HCT116 (cell line): ENCODE data around the gene FGF14. TPM values are rescaled to one million over a fixed set of nuclear protein-coding genes. Genes with fewer than 3 reads are reported as not detected.

Source experiments
- ATAC-seq: fragments of 200-7000 bp; cut with Tn5 transposase; 2 replicates; pipeline ENCODE4 v1.9.1; 2020; ENCODE audit warnings: mild to moderate bottlenecking, moderate library complexity
- BruUV-seq: library from RNA; stranded (reverse); fragments of 400-500 nt; replicated peaks from 2 replicates; lab custom pipeline; 2021; lab: Mats Ljungman, UMichigan
- CTCF ChIA-PET: fragments of 300-600 bp; sonication (Branson Sonifier 250); formaldehyde crosslinking; loops from one replicate; lab custom pipeline; 2021; ENCODE audit warnings: antibody characterized with exemption; lab: Charles Lee
- POLR2A ChIA-PET: fragments of 300-600, 350-600 bp; sonication (Branson Sonifier 250); formaldehyde crosslinking; loops from one replicate; lab custom pipeline; 2021; ENCODE audit warnings: antibody characterized with exemption; lab: Charles Lee
- RAD21 ChIA-PET, 2 experiments: fragments of 300-600 bp; sonication (Branson Sonifier 250); formaldehyde crosslinking; loops; one replicate each; lab custom pipeline; 2023; ENCODE audit warnings: low total read pairs in 2 of 2; ENCODE audit not compliant: uncharacterized antibody in 2 of 2, unreplicated experiment in 2 of 2, low non-redundant PET in 1 of 2; lab: Charles Lee
- DNase-seq: peaks from one replicate; pipeline ENCODE4 v3.0.0-alpha.2; 2010; ENCODE audit warnings: low read depth, low spot score
- H2AFZ ChIP-seq: fragments of 200-600 bp; shearing (Covaris generic), sonication (generic); 2 replicates; pipeline ENCODE4 v1.6.1; 2017; ENCODE audit warnings: low read depth, mixed run types, mixed read lengths, antibody characterized with exemption, low read length; ENCODE audit not compliant: poor library complexity, severe bottlenecking
- H3K27ac ChIP-seq: 2 replicates; pipeline ENCODE4 v1.5.1; 2012; ENCODE audit warnings: low read depth, low read length
- H3K27me3 ChIP-seq: fragments of 200-600 bp; sonication (generic); 2 replicates; pipeline ENCODE4 v1.6.1; 2016; ENCODE audit warnings: mixed run types, low read length, mixed read lengths; ENCODE audit not compliant: insufficient read depth
- H3K36me3 ChIP-seq, 2 experiments: fragments of 200-500 bp in 1 of 2; fragments of 200-600 bp in 1 of 2; sonication (Bioruptor generic) in 1 of 2; sonication (generic) in 1 of 2; 2 replicates each; pipeline versions ENCODE4 v1.5.1 to v1.6.1; 2014 to 2016; ENCODE audit warnings: low read length in 2 of 2, inconsistent platforms in 1 of 2, mixed read lengths in 1 of 2, mixed run types in 1 of 2; ENCODE audit not compliant: insufficient read depth in 2 of 2, control insufficient read depth in 1 of 2
- H3K4me1 ChIP-seq, 2 experiments: fragments of 200-600 bp in 1 of 2; sonication (generic) in 1 of 2; 2 replicates each; pipeline versions ENCODE4 v1.5.1 to v1.6.1; 2012 to 2017; ENCODE audit warnings: low read length in 2 of 2, inconsistent platforms in 1 of 2, mild to moderate bottlenecking in 1 of 2, mixed read lengths in 1 of 2, mixed run types in 1 of 2, moderate library complexity in 1 of 2; ENCODE audit not compliant: insufficient read depth in 2 of 2, control insufficient read depth in 1 of 2
- H3K4me2 ChIP-seq: fragments of 200-600 bp; sonication (generic); 2 replicates; pipeline ENCODE4 v1.6.1; 2017; ENCODE audit warnings: mixed run types, low read length, mixed read lengths
- H3K4me3 ChIP-seq, 2 experiments: fragments of 200-600 bp in 1 of 2; sonication (generic) in 1 of 2; replicated peaks in 1 of 2; 2 replicates each; pipeline ENCODE4 v1.5.1; 2011 to 2016; ENCODE audit warnings: low read length in 2 of 2, control low read depth in 1 of 2, low read depth in 1 of 2, mild to moderate bottlenecking in 1 of 2, mixed read lengths in 1 of 2, mixed run types in 1 of 2
- H3K79me2 ChIP-seq: fragments of 200-600 bp; sonication (generic); 2 replicates; pipeline ENCODE4 v1.6.1; 2017; ENCODE audit warnings: mild to moderate bottlenecking, mixed run types, low read length, moderate library complexity, mixed read lengths; ENCODE audit not compliant: insufficient read depth
- H3K9ac ChIP-seq: fragments of 200-600 bp; sonication (generic); 2 replicates; pipeline ENCODE4 v1.6.1; 2016; ENCODE audit warnings: low read length, mixed read lengths
- H3K9me2 ChIP-seq: fragments of 200-600 bp; sonication (generic), shearing (Covaris generic); 2 replicates; pipeline ENCODE4 v1.6.1; 2017; ENCODE audit warnings: mixed run types, mild to moderate bottlenecking, moderate library complexity; ENCODE audit not compliant: insufficient read depth
- H3K9me3 ChIP-seq, 2 experiments: fragments of 200-500 bp in 1 of 2; fragments of 200-600 bp in 1 of 2; sonication (Bioruptor generic) in 1 of 2; sonication (generic) in 1 of 2; 2 replicates each; pipeline ENCODE4 v1.6.1; 2014 to 2017; ENCODE audit warnings: low read length in 2 of 2, mixed read lengths in 2 of 2, inconsistent platforms in 1 of 2, low read depth in 1 of 2, mild to moderate bottlenecking in 1 of 2, mixed run types in 1 of 2, moderate library complexity in 1 of 2; ENCODE audit not compliant: control insufficient read depth in 1 of 2, insufficient read depth in 1 of 2
- H4K20me1 ChIP-seq: fragments of 200-600 bp; sonication (generic), shearing (Covaris generic); 2 replicates; pipeline ENCODE4 v1.6.1; 2017; ENCODE audit warnings: mixed run types, mild to moderate bottlenecking, moderate library complexity; ENCODE audit not compliant: insufficient read depth
- ATF3 ChIP-seq: IDR thresholded peaks from 2 replicates; pipeline ENCODE4 v1.6.1; 2012
- CBX3 ChIP-seq: IDR thresholded peaks from 2 replicates; pipeline ENCODE4 v1.6.1; 2012; ENCODE audit warnings: low read depth
- JUND ChIP-seq: IDR thresholded peaks from 2 replicates; pipeline ENCODE4 v1.6.1; 2012
- REST ChIP-seq: IDR thresholded peaks from 2 replicates; pipeline ENCODE4 v1.6.1; 2012; ENCODE audit warnings: low read depth
- intact Hi-C: fragments of 100-400 bp; cut with micrococcal nuclease; formaldehyde crosslinking; loops from 2 replicates; pipeline ENCODE4 v1.10.0; 2022
- total RNA-seq: library from RNA; stranded (reverse); gene quantifications from one replicate; pipeline ENCODE4 v1.2.1, GENCODE V29; 2021; ENCODE audit not compliant: unreplicated experiment

FGF14 gene
- total RNA-seq, 1 experiment from 2014 or later, result not detected

GRCh38 chr13:102422690-102423089, 20.8 kb upstream of the FGF14 start (continued):
- TF ChIP-seq JUND (no peak), ATF3 (no peak)

GRCh38 chr13:102405499-102406100, 3.8 kb upstream of the FGF14 start:
- Histone ChIP-seq H3K4me3 (no peak overlapping the region), H3K36me3 (no peaks in the 10 kb centered on the region), H3K27ac (no peak overlapping the region), H3K27me3 (no peaks in the 10 kb centered on the region; the same call in 1 of the 2 replicates), H3K9me2 (no peaks in the 10 kb centered on the region), H3K9ac (no peak overlapping the region), H3K4me1 (no peaks in the 10 kb centered on the region), H3K79me2 (no peaks in the 10 kb centered on the region), H4K20me1 (no peaks in the 10 kb centered on the region), H3K4me2 (no peak overlapping the region), H3K9me3 (no peaks in the 10 kb centered on the region), H2AFZ (no peak overlapping the region)
- no TSS peak for BruUV-seq
- ChIA-PET RAD21 (no interaction called here), POLR2A (no interaction called here), CTCF (no interaction called here)
- ATAC-seq (no peak), DNase-seq (no peak)
- intact Hi-C loops, result no loop called here
- TF ChIP-seq CBX3 (no peak), REST (peak; percentile 45)
